Heart right ventricle (tissue), 16 donors: ENCODE results near the gene DCAF10. TPM values are rescaled to one million over a fixed set of nuclear protein-coding genes. Genes with fewer than 3 reads are reported as not detected.
"Not testable (repeated sequence)": the region's sequence is repeated elsewhere in the genome, so short reads cannot be mapped to it uniquely, and the experiment has no call there.

Experiments
- ATAC-seq, 8 donors: fragments of 200-7000 bp; cut with Tn5 transposase; one replicate each; pipeline ENCODE4 v1.9.1; 2020; ENCODE audit warnings: mild to moderate bottlenecking in 8 of 8, moderate library complexity in 8 of 8, moderate number of reproducible peaks in 1 of 8
- DNase-seq, 2 donors: peaks; one replicate each; pipeline ENCODE4 v3.0.0-alpha.2; 2020
- H3K27ac ChIP-seq, 10 donors: fragments of 200-600 bp; sonication (generic) in 2 of 10; one replicate each; pipeline versions ENCODE4 v1.5.0 to v1.8.0; 2020 to 2022; ENCODE audit warnings: mild to moderate bottlenecking in 3 of 10
- H3K27me3 ChIP-seq, 7 donors: fragments of 200-600 bp; one replicate each; pipeline ENCODE4 v1.8.0; 2021 to 2022; ENCODE audit warnings: mild to moderate bottlenecking in 2 of 7
- H3K36me3 ChIP-seq, 9 donors: fragments of 200-600 bp; sonication (generic) in 1 of 9; one replicate each; pipeline versions ENCODE4 v1.5.0 to v1.8.0; 2020 to 2022; ENCODE audit warnings: mild to moderate bottlenecking in 2 of 9
- H3K4me1 ChIP-seq, 9 donors: fragments of 200-600 bp; sonication (generic) in 1 of 9; one replicate each; pipeline versions ENCODE4 v1.5.0 to v1.8.0; 2020 to 2022; ENCODE audit warnings: mild to moderate bottlenecking in 4 of 9
- H3K4me3 ChIP-seq, 10 donors: fragments of 200-600 bp; sonication (generic) in 2 of 10; one replicate each; pipeline versions ENCODE4 v1.5.0 to v1.8.0; 2020 to 2022; ENCODE audit warnings: mild to moderate bottlenecking in 7 of 10, moderate library complexity in 2 of 10
- H3K9me3 ChIP-seq, 11 donors: fragments of 200-600 bp in 10 of 11; sonication (generic) in 2 of 11; one replicate each; pipeline versions ENCODE4 v1.5.0 to v1.8.0; 2013 to 2022; ENCODE audit warnings: mild to moderate bottlenecking in 2 of 11, control low read depth in 1 of 11, moderate library complexity in 1 of 11
- WGBS, 2 donors: extraction: QIAGEN DNeasy Blood & Tissue Kit; methylation state at CpG; one replicate each; pipeline ENCODE4 v1.1.7; 2013; ENCODE audit warnings: inconsistent platforms in 1 of 2; 5-methylcytosine and 5-hydroxymethylcytosine counted together
- intact Hi-C, 10 donors: fragments of 100-400 bp; cut with DNase I; formaldehyde crosslinking; loops; one replicate each; pipeline versions ENCODE4 v1.11.1 to v1.14.2; 2022
- polyA plus RNA-seq, 2 donors: library from polyadenylated mRNA; stranded (reverse); fragments of 200-250 nt; gene quantifications; one replicate each; pipeline ENCODE4 v1.2.3, GENCODE V29; 2013
- total RNA-seq, 10 donors: library from RNA; stranded (reverse); fragmentation: NEBNext Ultra II Directional in 3 of 10; extraction: Animal tissue kit (Norgen Biotek cat#: 25700) in 3 of 10; gene quantifications; one replicate each; pipeline versions ENCODE4 v1.2.1 to v1.2.4, GENCODE V29; 2021 to 2023
- TF ChIP-seq, protein P1 (sequence below), 9 donors: fragments of 200-600 bp; sonication (generic) in 2 of 9; IDR thresholded peaks; one replicate each; pipeline versions ENCODE4 v1.5.0 to v1.8.0; 2021 to 2022; ENCODE audit warnings: antibody characterized with exemption in 9 of 9, mild to moderate bottlenecking in 5 of 9, moderate library complexity in 1 of 9
- donor health status: Arrhythmogenic right ventricular cardiomyopathy.
- donor health status: ischemic (EF 13 %, LVEDD 7.1; RV severe dilation, severe dysfunction).
- donor health status: healthy with polysubstance abuse.
- donor health status: DM: no; HTN: yes; CAD: no.
- donor health status: DM: no; HTN: no; CAD: no.
- donor health status: ischemic (EF 25% LVEDD 6.9; RV normal size, moderate dysfunction).
- donor health status: ischemic (EF 25% LVEDD 5.7; RV mildly dilated, moderate dysfunction).
- donor health status: healthy.
- donor health status: DM: yes; HTN: yes; CAD: no.
- donor health status: Ischemic cardiomyopathy.
- donor health status: ischemic (EF 35%, LVEDD 5.7; RV mildly dilated, moderate dysfunction).
- donor health status: nonischemic (EF 11% LVEDD 7.7; RV severe dilation, severe dysfunction).
- donor health status: DM: yes; HTN: yes; CAD: no.
- donor health status: PGD.
- donor health status: ischemic (EF 29% LVEDD 5.4; RV normal size, mild dysfunction).
- donor health status: nonischemic (EF 23%, LVEDD 6.1; RV moderate dilation, normal function).

DCAF10 gene
- total and polyA plus RNA-seq, 12 donors = 5.6 to 23.4 (median 19.4) TPM

DNA sequence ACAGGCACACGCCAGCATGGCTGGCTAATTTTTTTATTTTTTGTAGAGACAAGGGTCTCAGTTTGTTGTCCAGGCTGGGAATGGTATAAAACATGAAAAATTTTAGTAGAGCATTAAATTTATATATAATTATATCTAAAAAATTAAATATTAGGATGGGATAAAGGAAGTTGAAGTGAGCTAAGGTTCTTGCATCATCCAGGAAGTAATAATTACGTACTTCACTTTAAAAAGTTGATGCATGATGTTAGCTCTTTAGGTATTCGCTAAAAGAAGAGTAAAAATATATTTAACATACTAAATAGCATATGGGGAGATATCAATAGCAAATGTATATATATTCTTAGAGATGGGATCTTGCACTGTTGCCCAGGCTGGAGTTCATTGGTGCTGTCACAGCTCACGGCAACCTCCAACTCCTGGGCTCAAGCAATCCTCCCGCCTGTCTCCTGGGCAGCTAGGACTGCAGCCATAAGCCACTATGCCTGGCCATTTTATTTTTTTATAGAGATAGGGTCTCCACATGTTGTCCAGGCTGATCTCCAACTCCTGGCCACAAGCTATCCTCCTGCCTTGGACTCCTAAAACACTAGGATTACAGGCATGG is 12.3 kb downstream of the DCAF10 start:
- Histone ChIP-seq H3K9me3 (no peaks in the 10 kb centered on the region), H3K4me3 (no peak overlapping the region), H3K27me3 (no peaks in the 10 kb centered on the region), H3K27ac (no peak overlapping the region), H3K36me3 (peaks cover 0 to 9% (median 0%) of the 10 kb centered on the region in 9 donors), H3K4me1 (no peaks in the 10 kb centered on the region)
- DNase-seq = no peak
- no peak for ATAC-seq
- intact Hi-C loops = no loop called here
- TF ChIP-seq, protein P1, sequence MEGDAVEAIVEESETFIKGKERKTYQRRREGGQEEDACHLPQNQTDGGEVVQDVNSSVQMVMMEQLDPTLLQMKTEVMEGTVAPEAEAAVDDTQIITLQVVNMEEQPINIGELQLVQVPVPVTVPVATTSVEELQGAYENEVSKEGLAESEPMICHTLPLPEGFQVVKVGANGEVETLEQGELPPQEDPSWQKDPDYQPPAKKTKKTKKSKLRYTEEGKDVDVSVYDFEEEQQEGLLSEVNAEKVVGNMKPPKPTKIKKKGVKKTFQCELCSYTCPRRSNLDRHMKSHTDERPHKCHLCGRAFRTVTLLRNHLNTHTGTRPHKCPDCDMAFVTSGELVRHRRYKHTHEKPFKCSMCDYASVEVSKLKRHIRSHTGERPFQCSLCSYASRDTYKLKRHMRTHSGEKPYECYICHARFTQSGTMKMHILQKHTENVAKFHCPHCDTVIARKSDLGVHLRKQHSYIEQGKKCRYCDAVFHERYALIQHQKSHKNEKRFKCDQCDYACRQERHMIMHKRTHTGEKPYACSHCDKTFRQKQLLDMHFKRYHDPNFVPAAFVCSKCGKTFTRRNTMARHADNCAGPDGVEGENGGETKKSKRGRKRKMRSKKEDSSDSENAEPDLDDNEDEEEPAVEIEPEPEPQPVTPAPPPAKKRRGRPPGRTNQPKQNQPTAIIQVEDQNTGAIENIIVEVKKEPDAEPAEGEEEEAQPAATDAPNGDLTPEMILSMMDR (IDR thresholded peaks at IDR 0.05) = no peak
- WGBS, 2 donors = 92 to 93% methylated on average over 5 of the region's 5 CpGs

DNA sequence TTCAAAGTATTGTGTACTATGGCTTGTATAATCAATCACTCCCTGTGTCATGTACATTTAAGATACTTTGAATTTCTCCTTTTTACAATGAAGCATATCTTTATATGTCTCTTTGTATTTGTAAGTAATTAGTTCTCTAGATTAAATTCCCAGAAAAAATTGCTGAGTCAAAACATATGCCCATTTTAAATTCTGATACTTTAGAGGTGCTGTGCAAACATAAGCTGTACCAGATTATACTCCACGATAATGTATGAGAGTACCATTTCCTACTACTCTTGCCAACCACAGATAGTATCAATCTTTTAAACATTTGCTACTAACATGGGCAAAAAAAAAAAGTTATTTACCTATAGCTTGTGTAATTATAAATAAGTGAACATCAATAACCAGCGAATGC is 18.3 kb downstream of the DCAF10 start:
- Histone ChIP-seq H3K36me3 (peaks cover 0 to 51% (median 16%) of the 10 kb centered on the region in 9 donors), H3K27ac (no peak overlapping the region), H3K27me3 (no peaks in the 10 kb centered on the region), H3K9me3 (no peaks in the 10 kb centered on the region), H3K4me3 (no peak overlapping the region), H3K4me1 (no peaks in the 10 kb centered on the region)
- intact Hi-C loops = no loop called here
- DNase-seq (no peak), ATAC-seq (no peak)
- 87 to 89% methylated on average over 2 of the region's 2 CpGs for WGBS, 2 donors
- TF ChIP-seq, protein P1 (IDR thresholded peaks at IDR 0.05) = no peak

DNA sequence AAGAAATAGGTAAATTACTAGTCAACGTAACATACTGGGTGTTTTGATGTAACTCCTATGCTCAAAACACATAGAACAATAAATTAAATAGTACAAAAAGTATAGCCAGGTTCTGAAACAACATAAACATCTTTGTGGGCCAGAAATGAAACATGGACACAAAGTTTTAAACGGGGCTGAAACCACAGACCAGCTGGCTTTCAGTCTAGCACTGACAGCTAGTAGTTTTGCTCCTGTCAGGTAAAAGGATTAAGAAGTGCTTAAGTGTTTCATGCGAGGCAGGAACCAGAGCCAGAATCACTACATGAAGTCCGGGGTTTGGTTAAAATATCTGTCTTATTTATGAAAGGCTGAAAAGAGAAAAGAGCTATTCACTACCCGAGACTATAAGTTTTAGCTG is 19.5 kb downstream of the DCAF10 start:
- H3K4me3 ChIP-seq = no peak overlapping the region

DNA sequence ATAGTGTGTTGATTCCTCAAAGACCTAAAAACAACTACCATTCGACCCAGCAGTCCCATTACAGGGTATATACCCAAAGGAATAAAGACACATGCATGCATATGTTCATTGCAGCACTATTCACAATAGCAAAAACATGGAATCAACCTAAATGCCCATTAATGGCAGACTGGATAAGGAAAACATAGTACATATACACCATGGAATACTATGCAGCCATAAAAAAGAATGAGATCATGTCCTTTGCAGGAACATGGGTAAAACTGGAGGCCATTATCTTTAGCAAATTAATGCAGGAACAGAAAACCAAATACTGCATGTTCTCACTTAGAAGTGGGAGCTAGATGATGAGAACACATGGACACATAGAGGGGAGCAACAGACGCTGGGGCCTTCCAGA is 24.6 kb downstream of the DCAF10 start:
- H3K4me3 ChIP-seq, ATAC-seq, H3K27ac ChIP-seq, DNase-seq, H3K27me3 ChIP-seq, intact Hi-C loops, H3K9me3 ChIP-seq, H3K4me1 ChIP-seq: not testable (repeated sequence)
- peaks cover 0 to 98% (median 15%) of the 10 kb centered on the region in 9 donors for H3K36me3 ChIP-seq
- WGBS, 2 donors = 94 to 96% methylated on average over 2 of the region's 2 CpGs

More for the DNA sequence above, 19.5 kb downstream of the DCAF10 start:
- WGBS, 2 donors = 93 to 96% methylated on average over 5 of the region's 5 CpGs
- DNase-seq (no peak), ATAC-seq (no peak)
- TF ChIP-seq, protein P1 (IDR thresholded peaks at IDR 0.05) = no peak
- Histone ChIP-seq H3K27ac (no peak overlapping the region), H3K27me3 (no peaks in the 10 kb centered on the region), H3K9me3 (no peaks in the 10 kb centered on the region), H3K4me1 (no peaks in the 10 kb centered on the region), H3K36me3 (peaks cover 0 to 64% (median 17%) of the 10 kb centered on the region in 9 donors)
- intact Hi-C loops = no loop called here

DNA sequence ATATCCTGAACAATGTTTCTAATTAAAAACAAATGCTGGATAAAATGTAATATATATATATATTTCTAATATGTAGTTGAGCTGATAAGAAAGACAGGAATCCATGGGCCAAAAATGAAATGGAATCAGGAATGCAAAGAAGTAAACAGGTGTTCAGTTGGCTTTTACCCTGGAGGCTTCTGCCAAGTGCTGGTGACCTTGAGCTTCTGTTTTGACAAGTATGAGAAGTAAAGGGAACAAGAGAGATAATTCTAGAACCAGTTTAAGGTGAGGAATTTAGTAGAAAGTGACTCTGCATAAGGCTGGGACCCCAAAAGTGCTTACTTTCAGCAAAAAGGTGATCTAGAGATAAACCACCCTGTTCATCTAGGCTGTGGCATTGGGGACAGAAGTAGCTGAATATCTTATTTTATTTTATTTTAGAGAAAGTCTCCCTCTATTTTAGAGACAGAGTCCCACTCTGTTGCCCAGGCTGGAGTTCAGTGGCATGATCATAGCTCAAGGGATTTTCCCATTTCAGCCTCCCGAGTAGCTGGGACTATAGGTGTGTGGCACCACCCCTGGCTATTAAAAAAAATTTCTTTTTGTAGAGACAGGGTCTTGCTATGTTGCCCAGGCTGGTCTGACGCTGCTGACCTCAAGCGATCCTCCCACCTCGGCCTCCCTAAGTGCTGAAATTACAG is 27.0 kb downstream of the DCAF10 start:
- ATAC-seq = no peak
- H3K27ac ChIP-seq = no peak overlapping the region
- peaks cover 0 to 3% (median 0%) of the 10 kb centered on the region in 9 donors for H3K4me1 ChIP-seq
- intact Hi-C loops = no loop called here
- no peak overlapping the region for H3K4me3 ChIP-seq
- no peaks in the 10 kb centered on the region for H3K9me3 ChIP-seq
- WGBS, 2 donors = 96% methylated on average over 4 of the region's 4 CpGs
- DNase-seq = no peak
- H3K36me3 ChIP-seq = peaks cover 0 to 90% (median 9%) of the 10 kb centered on the region in 9 donors
- H3K27me3 ChIP-seq = no peaks in the 10 kb centered on the region
- TF ChIP-seq, protein P1 (IDR thresholded peaks at IDR 0.05) = no peak
